A549 treated with dexamethasone at 1 μM for 4 hours (cell line): ENCODE measurements around the gene STYXL2. TPM values are rescaled to one million over a fixed set of nuclear protein-coding genes. Genes with fewer than 3 reads are reported as not detected.

Experiments
- total RNA-seq: library from RNA; stranded (reverse); fragments of 200-300 nt; extraction: Qiagen RNA extraction; gene quantifications from 5 replicates; pipeline ENCODE4 v1.2.3, GENCODE V29; 2022

The STYXL2 gene
- total RNA-seq: not detected in 5 replicates

GRCh38 chr1:167093846-167094516, at the start of gene STYXL2:
Gene STYXL2, plus strand, starts transcription at chr1:167094075. Its CDS starts 775 bp downstream, at chr1:167094850.

GRCh38 chr1:167090314-167090942, 3.4 kb upstream of the STYXL2 start, which contains the start of gene GPA33:
Gene GPA33, minus strand, starts transcription at chr1:167090377. Its CDS starts 90 bp downstream, at chr1:167090287.

Other genes starting within 250 kb of the STYXL2 start
- 11.0 to 13.5 TPM (median 12.4 TPM) in 5 replicates for gene TADA1, start 217.8 kb upstream of the STYXL2 start, total RNA-seq
- 0.05 to 0.13 TPM (median 0.11 TPM) in 3 of 5 replicates, not detected in the others for gene ILDR2, start 118.5 kb upstream of the STYXL2 start, total RNA-seq
- not detected in 5 replicates for gene MAEL, start 104.8 kb upstream of the STYXL2 start, total RNA-seq
- gene GPA33, start 3.7 kb upstream of the STYXL2 start, total RNA-seq: not detected in 5 replicates
- gene POU2F1, start 126.8 kb downstream of the STYXL2 start, total RNA-seq: 3.7 to 5.8 TPM (median 4.5 TPM) in 5 replicates